Endometrium (tissue), 2 donors: ENCODE data around the gene CCDC40.
A peak's percentile ranks its signal among the peaks of the same experiment; 100 is the strongest.
"Not testable (repeated sequence)": the region's sequence is repeated elsewhere in the genome, so short reads cannot be mapped to it uniquely, and the experiment has no call there.

Experiments
- FAIRE-seq: peaks from 2 replicates; lab custom pipeline; 2012; peaks lifted over from hg19 to GRCh38; lab: Jason Lieb, UNC
- donor health status: control.
- donor health status: control.

The CCDC40 gene

GRCh38 chr17:80045703-80046102, 9.3 kb downstream of the CCDC40 start:
- no peak for FAIRE-seq

DNA sequence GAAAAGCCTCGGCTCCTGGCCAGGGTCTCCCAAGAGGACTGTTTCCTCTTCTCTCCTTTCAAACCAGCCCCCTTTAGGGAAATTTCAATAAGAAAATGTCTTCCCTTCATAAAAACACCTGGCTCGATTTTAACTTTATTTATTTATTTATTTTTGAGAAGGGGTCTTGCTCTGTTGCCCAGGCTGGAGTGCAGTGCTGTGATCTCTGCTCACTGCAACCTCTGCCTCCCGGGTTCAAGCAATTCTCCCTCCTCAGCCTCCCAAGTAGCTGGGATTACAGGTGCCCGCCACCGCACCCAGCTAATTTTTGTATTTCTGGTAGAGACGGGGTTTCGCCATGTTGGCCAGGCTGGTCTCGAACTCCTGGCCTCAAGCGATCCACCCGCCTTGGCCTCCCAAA, 10.3 kb downstream of the CCDC40 start:
- FAIRE-seq, result not testable (repeated sequence)

DNA sequence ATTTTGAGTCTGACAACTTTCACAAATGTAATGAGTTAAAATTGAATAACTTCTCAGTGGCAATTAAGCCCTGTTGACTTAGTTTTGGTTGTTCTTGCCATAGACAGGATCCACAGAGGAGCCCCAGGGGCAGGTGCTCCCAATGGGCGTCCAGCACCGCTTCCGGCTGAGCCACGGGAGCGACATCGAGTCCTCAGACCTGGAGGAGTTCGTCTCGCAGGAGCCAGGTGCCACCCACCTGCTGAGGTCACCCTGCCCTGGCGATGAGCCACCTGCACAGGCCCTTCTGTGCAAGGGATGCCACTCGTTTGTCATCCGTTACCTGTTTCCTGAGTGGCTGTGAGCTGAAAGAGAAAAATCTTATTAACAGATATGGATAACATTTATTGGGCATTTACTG, 10.7 kb downstream of the CCDC40 start:
- no peak for FAIRE-seq

DNA sequence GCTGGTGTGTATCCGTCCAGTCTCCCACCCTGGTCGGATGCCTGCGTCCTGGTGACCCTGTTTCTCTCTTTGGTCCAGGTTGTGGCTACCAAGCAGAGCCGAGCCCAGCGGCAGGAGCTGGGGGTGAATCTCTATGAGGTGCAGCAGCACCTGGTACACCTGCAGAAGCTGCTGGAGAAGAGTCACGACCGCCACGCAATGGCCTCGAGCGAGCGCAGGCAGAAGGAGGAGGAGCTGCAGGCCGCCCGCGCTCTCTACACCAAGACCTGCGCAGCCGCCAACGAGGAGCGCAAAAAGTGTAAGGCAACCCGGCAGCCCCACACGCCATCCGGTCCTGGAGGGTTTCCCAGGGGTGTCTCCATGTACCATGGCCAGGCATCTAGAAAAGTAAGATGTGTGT, 13.5 kb downstream of the CCDC40 start:
- no peak for FAIRE-seq

DNA sequence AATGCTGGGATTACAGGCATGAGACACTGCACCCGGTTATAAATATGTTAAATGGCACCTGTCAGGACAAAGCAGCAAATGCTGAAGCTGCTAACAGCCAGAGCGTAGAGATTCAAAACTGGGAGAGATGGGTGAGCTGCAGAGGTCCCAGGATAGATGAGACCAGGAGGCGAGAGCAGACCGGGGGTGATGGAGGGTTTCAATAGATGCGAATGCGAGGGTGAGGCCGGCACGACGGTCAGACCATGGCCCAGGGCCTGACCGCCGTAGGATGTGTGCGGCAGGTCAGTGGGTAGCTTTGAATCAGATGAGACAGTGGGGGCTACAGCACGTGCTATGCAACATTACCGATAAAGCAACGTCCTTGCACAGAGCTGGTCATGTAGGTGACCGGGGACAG, 14.3 kb downstream of the CCDC40 start:
- FAIRE-seq, result no peak

DNA sequence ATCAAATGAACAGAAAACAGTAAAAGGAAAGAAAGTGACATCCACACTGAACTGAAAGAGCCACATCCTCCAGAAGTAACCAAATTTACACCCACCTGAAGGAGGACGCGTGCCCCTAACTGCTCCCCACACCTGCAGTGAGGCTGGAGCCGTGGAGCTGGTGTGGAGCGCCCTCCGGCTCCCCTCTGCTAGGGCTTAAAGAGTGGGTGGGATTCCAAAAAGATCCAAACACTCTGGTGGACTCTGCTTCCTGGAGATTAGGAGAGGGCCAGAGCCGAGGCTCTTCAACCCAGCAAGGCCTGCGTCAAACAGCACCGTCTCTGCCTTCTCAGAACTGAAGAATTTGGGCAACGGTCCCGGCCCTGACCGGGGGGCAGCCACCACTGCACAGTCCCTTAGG, 15.2 kb downstream of the CCDC40 start:
- no peak for FAIRE-seq

- FAIRE-seq, result no peak
These were observed 16.7 kb downstream of the CCDC40 start for GRCh38 chr17:80053102-80053501.

DNA sequence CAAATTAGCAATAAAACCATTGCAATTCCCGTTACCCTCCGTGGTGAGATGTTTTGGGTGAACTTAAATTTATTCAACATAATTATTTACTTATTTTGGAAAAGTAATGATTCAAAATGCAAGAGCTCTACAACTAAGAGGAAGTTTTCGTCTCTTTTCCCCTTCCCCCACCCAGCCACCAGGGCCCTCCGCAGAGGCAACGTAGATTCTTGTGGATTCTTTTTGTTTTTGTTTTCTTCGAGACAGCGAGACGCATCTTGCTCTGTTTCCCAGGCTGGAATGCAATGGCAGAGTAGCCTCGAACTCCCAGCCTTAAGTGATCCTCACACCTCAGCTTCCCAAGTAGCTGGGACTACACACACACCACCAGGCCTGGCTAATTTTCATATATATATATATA, 19.2 kb downstream of the CCDC40 start:
- no peak for FAIRE-seq

DNA sequence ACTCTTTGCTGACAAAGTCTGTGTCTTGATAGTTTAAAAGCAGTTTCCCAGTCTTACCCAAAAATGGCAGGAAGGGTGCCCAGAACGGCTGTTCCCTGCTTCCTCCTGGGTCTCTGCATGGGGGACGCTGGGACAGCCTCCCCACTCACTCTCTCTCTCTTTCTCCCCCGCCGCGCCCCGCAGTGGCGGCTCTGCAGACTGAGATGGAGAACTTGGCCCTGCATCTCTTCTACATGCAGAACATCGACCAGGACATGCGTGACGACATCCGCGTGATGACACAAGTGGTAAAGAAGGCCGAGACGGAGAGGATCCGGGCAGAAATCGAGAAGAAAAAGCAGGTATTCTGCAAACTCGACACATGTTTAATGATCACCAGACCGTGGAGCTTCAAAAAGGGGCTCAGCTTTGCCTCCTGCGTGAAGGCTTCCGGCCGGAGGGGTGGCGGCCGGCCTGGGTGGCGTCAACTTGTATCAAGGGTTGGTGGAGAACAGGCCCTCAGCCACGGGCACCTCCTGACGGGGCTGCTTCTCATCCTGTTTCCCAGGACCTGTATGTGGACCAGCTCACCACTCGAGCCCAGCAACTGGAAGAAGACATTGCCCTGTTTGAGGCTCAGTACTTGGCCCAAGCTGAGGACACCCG, 22.0 kb downstream of the CCDC40 start:
- no peak for FAIRE-seq

GRCh38 chr17:80060644-80061043, 24.2 kb downstream of the CCDC40 start:
- peak; percentile 65 for FAIRE-seq

GRCh38 chr17:80061421-80061820, 25.0 kb downstream of the CCDC40 start:
- FAIRE-seq, result no peak

GRCh38 chr17:80063830-80064585, 27.6 kb downstream of the CCDC40 start:
- no peak for FAIRE-seq

DNA sequence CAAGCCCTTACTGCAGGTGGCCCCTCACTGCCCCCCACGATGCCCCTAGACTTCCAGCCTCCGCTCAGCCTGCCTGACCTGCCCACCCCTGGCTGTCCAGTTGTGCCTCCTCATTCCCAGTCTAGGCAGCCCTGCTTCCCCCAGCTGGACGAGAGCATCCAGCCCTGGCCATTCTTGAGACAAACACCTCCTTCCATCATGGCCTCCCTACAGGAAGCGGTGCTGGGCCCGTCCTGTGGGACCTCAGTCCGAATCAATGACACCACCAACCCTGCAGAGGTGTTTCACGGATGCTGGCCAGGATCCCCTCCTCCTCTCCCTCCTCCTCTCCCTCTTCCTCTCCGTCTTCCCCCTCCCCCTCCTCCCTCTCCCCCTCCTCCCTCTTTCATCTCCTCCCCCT, 28.3 kb downstream of the CCDC40 start:
- FAIRE-seq, result no peak

- FAIRE-seq, result no peak
These were observed 29.2 kb downstream of the CCDC40 start for GRCh38 chr17:80065478-80066170.

DNA sequence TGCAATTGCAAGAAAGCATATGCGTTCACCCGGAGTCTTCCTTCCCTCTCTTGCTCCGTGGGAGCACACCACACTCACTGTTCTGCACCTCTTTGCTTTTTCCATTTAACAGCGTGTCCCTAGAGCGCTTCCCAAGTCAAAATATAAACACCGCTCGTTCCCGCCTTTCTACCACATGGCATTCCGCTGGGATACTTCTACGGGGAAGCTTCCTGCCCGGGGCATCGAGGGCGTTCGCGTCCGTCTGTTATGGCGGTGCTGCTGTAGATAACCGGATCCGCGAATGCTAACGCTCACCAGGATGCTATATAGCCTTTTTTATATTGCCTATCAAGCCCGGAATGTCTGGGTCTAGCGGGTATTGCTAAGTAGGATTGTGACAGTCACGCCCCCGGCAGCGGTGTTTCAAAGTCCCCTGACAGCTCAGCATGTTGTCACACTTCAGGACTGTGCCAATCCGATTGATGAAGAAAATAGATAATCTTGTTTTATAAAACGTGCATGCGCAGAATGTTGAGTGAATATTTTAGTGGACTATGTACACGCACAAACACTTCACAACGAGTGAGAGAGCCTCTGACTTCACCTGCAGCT, 31.0 kb downstream of the CCDC40 start:
- FAIRE-seq, result no peak

DNA sequence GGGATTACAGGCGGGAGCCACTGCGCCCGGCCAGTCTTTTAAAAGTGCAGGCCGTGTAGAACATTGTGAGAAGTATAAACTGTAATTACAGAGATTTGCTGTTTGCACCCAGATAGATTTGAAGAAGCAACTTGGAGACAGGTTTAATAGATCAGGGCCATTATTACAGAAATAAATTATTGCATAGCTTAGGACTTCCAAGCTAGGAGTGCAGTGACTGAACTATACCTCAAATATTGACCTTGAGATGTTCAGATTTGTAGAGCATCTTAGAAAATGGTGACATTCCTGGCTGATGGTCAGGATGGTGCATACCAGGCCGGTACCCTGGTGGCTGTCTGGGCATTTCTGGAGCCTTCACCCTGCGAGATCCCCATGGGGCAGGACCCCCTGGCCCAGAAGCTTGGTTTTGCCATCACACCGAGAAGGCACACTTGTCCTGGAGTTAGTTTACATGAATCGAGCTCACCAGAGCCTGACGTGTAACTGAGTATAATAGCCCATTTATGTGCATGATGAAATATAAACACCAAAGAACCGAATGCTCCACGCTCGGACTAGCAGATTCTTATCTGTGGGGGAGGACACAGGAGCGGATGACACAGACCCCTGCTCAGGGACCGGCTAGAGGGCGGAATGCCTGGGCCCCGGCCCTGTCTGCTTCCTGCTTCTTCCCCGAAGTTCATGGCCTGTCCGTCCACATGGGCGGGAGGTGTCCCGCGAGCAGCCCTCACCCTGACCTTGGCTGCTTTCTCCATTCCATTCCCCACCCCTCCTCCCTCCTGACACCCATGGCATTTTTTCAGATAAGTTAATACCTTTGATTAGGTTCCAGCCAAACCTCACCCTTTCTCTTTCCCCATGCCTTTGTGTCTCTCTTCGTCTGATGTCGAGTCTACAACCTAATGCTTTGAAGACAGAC, 32.1 kb downstream of the CCDC40 start:
- no peak for FAIRE-seq

DNA sequence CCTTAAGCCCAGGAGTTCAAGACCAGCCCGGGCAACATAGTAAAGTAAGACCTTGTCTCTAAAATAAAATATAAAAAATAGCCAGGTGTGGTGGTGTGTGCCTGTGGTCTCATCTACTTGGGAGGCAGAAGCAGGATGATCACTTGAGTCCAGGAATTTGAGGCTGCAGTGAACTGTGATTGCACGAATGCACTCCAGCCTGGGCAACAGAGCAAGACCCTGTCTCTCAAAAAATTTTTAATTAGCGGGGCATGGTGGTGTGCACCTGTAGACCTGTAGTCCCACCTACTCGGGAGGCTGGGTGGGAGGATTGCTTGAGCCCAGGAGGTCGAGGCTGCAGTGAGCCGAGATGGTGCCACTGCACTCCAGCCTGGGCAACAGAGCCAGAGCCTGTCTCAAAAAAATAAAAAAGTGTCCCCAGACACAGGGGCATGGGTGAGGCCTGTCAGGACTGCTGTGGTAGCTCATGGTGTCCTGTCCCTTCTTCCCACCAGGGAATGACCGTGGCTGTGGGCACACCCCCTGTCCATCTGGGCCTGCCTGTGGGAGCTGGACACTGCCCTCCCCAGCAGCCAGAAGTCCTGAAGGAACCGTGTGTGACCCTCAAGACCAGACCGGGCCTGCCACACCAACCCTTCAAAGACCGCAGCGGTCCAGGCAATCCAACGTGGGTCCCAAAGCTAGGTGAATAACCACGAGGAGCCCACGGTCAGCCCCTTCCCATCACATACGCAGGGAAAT, 34.1 kb downstream of the CCDC40 start:
- FAIRE-seq, result no peak

- no peak for FAIRE-seq
These were observed 34.8 kb downstream of the CCDC40 start for GRCh38 chr17:80071116-80071841.

DNA sequence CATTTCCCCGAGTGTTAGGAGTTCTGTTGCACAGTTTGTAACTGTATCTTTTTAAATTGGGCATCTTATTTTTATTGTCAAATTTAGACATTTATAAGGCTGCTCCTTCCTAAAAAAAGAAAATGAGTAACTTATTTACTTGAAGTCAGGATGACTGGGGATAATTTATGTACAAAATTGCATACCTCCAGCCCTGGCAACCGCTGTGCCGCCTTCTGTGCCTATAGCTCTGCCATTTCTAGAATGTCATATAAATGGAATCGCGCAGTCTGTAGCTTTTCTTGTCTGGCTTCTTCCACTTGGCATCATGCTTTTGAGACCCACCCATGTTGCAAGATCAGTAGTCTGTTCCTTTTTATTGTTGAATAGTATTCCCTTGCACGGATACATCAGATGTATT, 36.0 kb downstream of the CCDC40 start:
- no peak for FAIRE-seq

DNA sequence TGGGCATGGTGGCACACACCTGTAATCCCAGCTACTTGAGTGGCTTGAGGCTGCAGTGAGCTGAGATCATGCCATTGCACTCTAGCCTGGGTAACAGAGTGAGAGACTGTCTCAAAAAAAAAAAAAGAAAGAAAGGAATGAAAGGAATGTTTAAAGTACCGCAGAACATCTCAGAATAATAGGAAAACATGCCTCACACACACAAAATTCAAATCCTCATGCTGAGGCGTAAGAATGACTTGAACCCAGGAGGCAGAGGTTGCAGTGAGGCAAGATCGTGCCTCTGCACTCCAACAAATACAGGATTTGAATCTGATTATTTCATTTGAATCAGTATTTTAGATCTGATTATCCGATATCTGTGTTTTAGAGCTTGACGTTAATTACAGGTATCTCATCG, 43.6 kb downstream of the CCDC40 start:
- no peak for FAIRE-seq
